Right cardiac atrium (tissue), 5 donors: ENCODE measurements around the gene DHRS1. TPM values are rescaled to one million over a fixed set of nuclear protein-coding genes. Genes with fewer than 3 reads are reported as not detected.

Experiments
- ATAC-seq, 2 donors: fragments of 200-7000 bp; cut with Tn5 transposase; one replicate each; pipeline versions ENCODE4 v1.8.0 to v1.9.1; 2020; ENCODE audit warnings: moderate library complexity in 2 of 2, mild to moderate bottlenecking in 1 of 2
- DNase-seq, 3 donors: peaks; one replicate each; pipeline ENCODE4 v3.0.0-alpha.2; 2020
- H3K27ac ChIP-seq: one replicate; pipeline ENCODE4 v1.5.1; 2013; ENCODE audit warnings: mild to moderate bottlenecking, low read length, control low read depth, moderate library complexity
- H3K27me3 ChIP-seq: one replicate; pipeline ENCODE4 v1.6.1; 2013; ENCODE audit not compliant: control insufficient read depth, insufficient read depth
- H3K4me1 ChIP-seq: one replicate; pipeline ENCODE4 v1.6.1; 2013; ENCODE audit warnings: low read length; ENCODE audit not compliant: control insufficient read depth, insufficient read depth
- H3K4me3 ChIP-seq: one replicate; pipeline ENCODE4 v1.5.1; 2013; ENCODE audit warnings: low read length, control low read depth
- H3K9me3 ChIP-seq: one replicate; pipeline ENCODE4 v1.6.1; 2013; ENCODE audit warnings: low read length; ENCODE audit not compliant: control insufficient read depth
- WGBS: extraction: QIAGEN DNeasy Blood & Tissue Kit; methylation state at CpG from one replicate; pipeline ENCODE4 v1.1.7; 2013; 5-methylcytosine and 5-hydroxymethylcytosine counted together
- intact Hi-C, 4 donors: fragments of 100-400 bp; cut with DNase I; formaldehyde crosslinking; loops; one replicate each; pipeline versions ENCODE4 v1.11.0 to v1.14.0; 2022 to 2023
- polyA plus RNA-seq: library from polyadenylated mRNA; stranded (reverse); fragments of 200-250 nt; gene quantifications from one replicate; pipeline ENCODE4 v1.2.3, GENCODE V29; 2013
- total RNA-seq, 4 donors: library from RNA; stranded (reverse); fragmentation: NEBNext Ultra II Directional; extraction: Animal tissue kit (Norgen Biotek cat#: 25700); gene quantifications; one replicate each; pipeline ENCODE4 v1.2.1, GENCODE V29; 2021
- donor health status: healthy with polysubstance abuse.
- donor health status: DM: no; HTN: yes; CAD: no.
- donor health status: DM: no; HTN: no; CAD: no.
- donor health status: DM: no; HTN: yes; CAD: no; lungs with severe emphysema.
- donor health status: DM: yes; HTN: yes; CAD: no.

DHRS1 gene
- total and polyA plus RNA-seq, 5 donors: 5.9 to 12.0 (median 9.9) TPM

- Histone ChIP-seq H3K27me3 (no peaks in the 10 kb centered on the region), H3K27ac (no peak overlapping the region)
- ATAC-seq: no peak
These were observed 27.7 kb upstream of the DHRS1 start for GRCh38 chr14:24327303-24327702.

GRCh38 chr14:24325963-24326362 lies 26.4 kb upstream of the DHRS1 start:
- Histone ChIP-seq H3K27me3 (no peaks in the 10 kb centered on the region), H3K4me3 (no peak overlapping the region), H3K4me1 (no peaks in the 10 kb centered on the region), H3K9me3 (no peaks in the 10 kb centered on the region), H3K27ac (no peak overlapping the region)
- ATAC-seq (no peak), DNase-seq (no peak)
- WGBS: 79% methylated on average over 9 of the region's 9 CpGs
- intact Hi-C loops: no loop called here

More at GRCh38 chr14:24327303-24327702, 27.7 kb upstream of the DHRS1 start:
- no peaks in the 10 kb centered on the region for H3K4me1 ChIP-seq
- H3K9me3 ChIP-seq: no peaks in the 10 kb centered on the region
- intact Hi-C loops: no loop called here
- 88% methylated on average over 2 of the region's 2 CpGs for WGBS
- DNase-seq: no peak
- no peak overlapping the region for H3K4me3 ChIP-seq

- 83% methylated on average over 5 of the region's 5 CpGs for WGBS
- Histone ChIP-seq H3K27ac (no peak overlapping the region), H3K27me3 (no peaks in the 10 kb centered on the region), H3K4me3 (no peak overlapping the region), H3K4me1 (no peaks in the 10 kb centered on the region), H3K9me3 (no peaks in the 10 kb centered on the region)
- DNase-seq (no peak), ATAC-seq (no peak)
- intact Hi-C loops: no loop called here
These were observed 25.5 kb upstream of the DHRS1 start for GRCh38 chr14:24325041-24325530.

GRCh38 chr14:24324024-24324423 lies 24.4 kb upstream of the DHRS1 start:
- no peaks in the 10 kb centered on the region for H3K27me3 ChIP-seq
- DNase-seq: peak in 1 of 3 donors; percentile 6
- 82% methylated on average over 6 of the region's 6 CpGs for WGBS
- H3K9me3 ChIP-seq: no peaks in the 10 kb centered on the region
- no peak overlapping the region for H3K4me3 ChIP-seq
- H3K27ac ChIP-seq: no peak overlapping the region
- H3K4me1 ChIP-seq: no peaks in the 10 kb centered on the region
- ATAC-seq: peak in 1 of 2 donors; percentile 1
- intact Hi-C loops: no loop called here

- 63% methylated on average over 3 of the region's 3 CpGs for WGBS
- DNase-seq (no peak), ATAC-seq (no peak)
- H3K9me3 ChIP-seq: no peaks in the 10 kb centered on the region
- no peaks in the 10 kb centered on the region for H3K27me3 ChIP-seq
- no peak overlapping the region for H3K27ac ChIP-seq
- H3K4me3 ChIP-seq: no peak overlapping the region
- intact Hi-C loops: no loop called here
- no peaks in the 10 kb centered on the region for H3K4me1 ChIP-seq
These were observed 23.8 kb upstream of the DHRS1 start for GRCh38 chr14:24323341-24323740.

GRCh38 chr14:24322672-24323071 lies 23.1 kb upstream of the DHRS1 start:
- no peak for ATAC-seq
- WGBS: 76% methylated on average over 10 of the region's 10 CpGs
- intact Hi-C loops: no loop called here
- no peaks in the 10 kb centered on the region for H3K27me3 ChIP-seq
- H3K4me1 ChIP-seq: no peaks in the 10 kb centered on the region
- no peaks in the 10 kb centered on the region for H3K9me3 ChIP-seq
- no peak overlapping the region for H3K4me3 ChIP-seq
- DNase-seq: peak in 1 of 3 donors; percentile 6
- H3K27ac ChIP-seq: no peak overlapping the region

- ATAC-seq (no peak), DNase-seq (no peak)
- H3K27ac ChIP-seq: no peak overlapping the region
- WGBS: 84% methylated on average over 14 of the region's 14 CpGs
- no peaks in the 10 kb centered on the region for H3K9me3 ChIP-seq
- no peak overlapping the region for H3K4me3 ChIP-seq
- H3K4me1 ChIP-seq: peaks cover 2% of the 10 kb centered on the region
- H3K27me3 ChIP-seq: no peaks in the 10 kb centered on the region
- intact Hi-C loops: no loop called here
These were observed 21.8 kb upstream of the DHRS1 start for GRCh38 chr14:24321212-24321975.

GRCh38 chr14:24317141-24317928 lies 17.8 kb upstream of the DHRS1 start:
- Histone ChIP-seq H3K9me3 (no peaks in the 10 kb centered on the region), H3K4me1 (peaks cover 2% of the 10 kb centered on the region)
- ATAC-seq: peak in 1 of 2 donors; percentile 5

GRCh38 chr14:24316597-24316950 lies 17.0 kb upstream of the DHRS1 start:
- peaks cover 2% of the 10 kb centered on the region for H3K4me1 ChIP-seq
- H3K27ac ChIP-seq: peak overlapping the region; percentile 3
- intact Hi-C loops: no loop called here
- DNase-seq: no peak
- no peak overlapping the region for H3K4me3 ChIP-seq
- WGBS: 42% methylated on average over 18 of the region's 18 CpGs
- ATAC-seq: no peak
- H3K27me3 ChIP-seq: no peaks in the 10 kb centered on the region
- no peaks in the 10 kb centered on the region for H3K9me3 ChIP-seq

More at GRCh38 chr14:24317141-24317928, 17.8 kb upstream of the DHRS1 start:
- intact Hi-C loops: no loop called here
- no peak for DNase-seq
- WGBS: 79% methylated on average over 3 of the region's 3 CpGs
- Histone ChIP-seq H3K27me3 (no peaks in the 10 kb centered on the region), H3K4me3 (no peak overlapping the region), H3K27ac (no peak overlapping the region)

- Histone ChIP-seq H3K4me3 (no peak overlapping the region), H3K9me3 (no peaks in the 10 kb centered on the region), H3K27me3 (no peaks in the 10 kb centered on the region), H3K4me1 (peaks cover 2% of the 10 kb centered on the region), H3K27ac (peak overlapping the region; percentile 3)
- peak; percentile 73 to 86 (median 83) for DNase-seq
- intact Hi-C loops: no loop called here
- 34% methylated on average over 70 of the region's 70 CpGs for WGBS
- ATAC-seq: peak; percentile 44 to 72
These were observed 16.4 kb upstream of the DHRS1 start for GRCh38 chr14:24315807-24316596.
